ENCODE data around the gene MINAR1.

Gene MINAR1

GRCh38 chr15:79436037-79436780 is 4.1 kb downstream of the MINAR1 start:
- no peak for DNase-seq (ENCODE audit: extremely low spot score)
- ChIA-PET POLR2A (no interaction called here), CTCF (interaction anchor here (1.2 to 1.7 kb wide), 4 partner anchors 10 to 55 kb away, joined by 3 to 6 read pairs (median 4); no protein-coding TSS in a partner anchor)
- TF ChIP-seq, protein P1, sequence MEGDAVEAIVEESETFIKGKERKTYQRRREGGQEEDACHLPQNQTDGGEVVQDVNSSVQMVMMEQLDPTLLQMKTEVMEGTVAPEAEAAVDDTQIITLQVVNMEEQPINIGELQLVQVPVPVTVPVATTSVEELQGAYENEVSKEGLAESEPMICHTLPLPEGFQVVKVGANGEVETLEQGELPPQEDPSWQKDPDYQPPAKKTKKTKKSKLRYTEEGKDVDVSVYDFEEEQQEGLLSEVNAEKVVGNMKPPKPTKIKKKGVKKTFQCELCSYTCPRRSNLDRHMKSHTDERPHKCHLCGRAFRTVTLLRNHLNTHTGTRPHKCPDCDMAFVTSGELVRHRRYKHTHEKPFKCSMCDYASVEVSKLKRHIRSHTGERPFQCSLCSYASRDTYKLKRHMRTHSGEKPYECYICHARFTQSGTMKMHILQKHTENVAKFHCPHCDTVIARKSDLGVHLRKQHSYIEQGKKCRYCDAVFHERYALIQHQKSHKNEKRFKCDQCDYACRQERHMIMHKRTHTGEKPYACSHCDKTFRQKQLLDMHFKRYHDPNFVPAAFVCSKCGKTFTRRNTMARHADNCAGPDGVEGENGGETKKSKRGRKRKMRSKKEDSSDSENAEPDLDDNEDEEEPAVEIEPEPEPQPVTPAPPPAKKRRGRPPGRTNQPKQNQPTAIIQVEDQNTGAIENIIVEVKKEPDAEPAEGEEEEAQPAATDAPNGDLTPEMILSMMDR (IDR thresholded peaks at IDR 0.05; ENCODE audit: control extremely low read depth, extremely low read depth, low read depth, missing control alignments): no peak

- TF ChIP-seq, protein P1 (IDR thresholded peaks at IDR 0.05; ENCODE audit: control extremely low read depth, extremely low read depth, low read depth, missing control alignments): no peak
- ChIA-PET POLR2A (no interaction called here), CTCF (interaction anchor here (1.2 to 1.6 kb wide), 3 partner anchors 14 to 57 kb away, joined by 3 to 6 read pairs (median 3); no protein-coding TSS in a partner anchor)
- DNase-seq (ENCODE audit: extremely low spot score): no peak
Observed at GRCh38 chr15:79437275-79438000, 5.3 kb downstream of the MINAR1 start.

- ChIA-PET CTCF (no interaction called here), POLR2A (no interaction called here)
- DNase-seq (ENCODE audit: extremely low spot score): no peak
- TF ChIP-seq, protein P1 (IDR thresholded peaks at IDR 0.05; ENCODE audit: control extremely low read depth, extremely low read depth, low read depth, missing control alignments): no peak
Observed at GRCh38 chr15:79439236-79439635, 7.1 kb downstream of the MINAR1 start.

GRCh38 chr15:79440355-79440908 is 8.3 kb downstream of the MINAR1 start:
- POLR2A ChIA-PET: no interaction called here
- TF ChIP-seq, protein P1 (IDR thresholded peaks at IDR 0.05; ENCODE audit: control extremely low read depth, extremely low read depth, low read depth, missing control alignments): no peak
- no peak for DNase-seq (ENCODE audit: extremely low spot score)
- CTCF ChIA-PET: no interaction called here

DNA sequence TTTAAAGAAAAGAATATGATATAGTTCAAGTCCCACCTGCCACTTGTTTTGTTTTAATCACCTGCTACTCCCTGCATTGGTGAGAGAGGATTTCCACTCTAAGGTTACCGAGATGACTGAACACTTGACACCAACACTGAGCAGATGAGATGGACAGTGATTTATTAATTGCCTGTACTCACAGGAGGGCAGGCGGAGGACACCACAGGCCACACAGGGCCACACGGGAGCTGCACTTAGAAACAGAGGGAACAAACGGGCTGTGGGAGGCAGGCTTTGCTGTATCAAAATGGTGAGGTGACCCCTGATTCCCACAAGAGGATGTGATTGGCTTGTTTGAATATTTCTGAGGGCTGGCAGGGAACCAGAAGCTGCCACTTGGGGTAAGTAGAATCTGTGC is 10.8 kb downstream of the MINAR1 start:
- TF ChIP-seq, protein P1 (IDR thresholded peaks at IDR 0.05; ENCODE audit: control extremely low read depth, extremely low read depth, low read depth, missing control alignments): no peak
- POLR2A ChIA-PET: no interaction called here
- DNase-seq (ENCODE audit: extremely low spot score): no peak
- CTCF ChIA-PET: interaction anchor here (1.0 kb wide), 1 partner anchor 61 kb away, joined by 3 read pairs; no protein-coding TSS in a partner anchor

DNA sequence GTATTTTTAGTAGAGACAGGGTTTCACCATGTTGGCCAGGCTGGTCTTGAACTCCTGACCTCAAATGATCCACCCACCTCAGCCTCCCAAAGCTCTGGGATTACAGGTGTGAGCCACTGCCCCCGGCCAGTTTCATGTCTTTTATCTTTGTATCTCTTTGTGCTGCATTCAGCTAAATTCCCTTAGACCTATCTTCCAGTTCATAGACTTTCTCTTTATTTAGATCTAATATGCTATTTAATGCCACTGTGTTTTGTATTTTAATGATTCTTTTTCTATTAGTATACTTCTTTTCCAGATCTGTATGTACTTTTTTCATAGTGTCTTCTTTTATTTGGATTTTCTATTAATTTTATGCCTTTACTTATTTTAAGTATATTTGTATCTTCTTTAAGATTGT is 14.9 kb downstream of the MINAR1 start:
- CTCF ChIA-PET: no interaction called here
- TF ChIP-seq, protein P1 (IDR thresholded peaks at IDR 0.05; ENCODE audit: control extremely low read depth, extremely low read depth, low read depth, missing control alignments): no peak
- POLR2A ChIA-PET: no interaction called here
- no peak for DNase-seq (ENCODE audit: extremely low spot score)

Data from GM10248 (cell line).